Placental epithelial cell (primary cell): ENCODE measurements around the gene WT1. TPM values are rescaled to one million over a fixed set of nuclear protein-coding genes. Genes with fewer than 3 reads are reported as not detected.

Experiments used
- small RNA-seq: library from RNA; depleted of rRNA; stranded (forward); fragments of <200 nt; gene quantifications from one replicate; pipeline ENCODE3, GENCODE V24; 2012
- total RNA-seq: library from RNA; depleted of rRNA; stranded (reverse); fragments of >200 nt; gene quantifications from 2 replicates; pipeline ENCODE4 v1.2.3, GENCODE V29; 2012

Gene WT1
- total RNA-seq: under 0.01 TPM in 1 of 2 replicates, not detected in the other

GRCh38 chr11:32435511-32435941 lies at the start of gene WT1:
TSS of gene WT1 (minus strand) at chr11:32435539.

Small RNA genes lying within 50 kb of the gene (small RNA-seq; reads per million reads assigned to genes)
- not detected for gene RF02204
- gene RF02205: not detected

Other genes starting within 250 kb of the WT1 start
- 203 and 464 TPM in 2 replicates for gene EIF3M, start 148.3 kb upstream of the WT1 start, total RNA-seq